A673 (cell line): ENCODE measurements around the gene PPP1R13L.

Source experiments
- EZH2 ChIP-seq: fragments of 200-600 bp; sonication (generic); IDR thresholded peaks from 2 replicates; pipeline ENCODE4 v1.6.1; 2017; ENCODE audit warnings: borderline replicate concordance, low read depth, mild to moderate bottlenecking, mixed read lengths, antibody characterized with exemption, low read length; ENCODE audit not compliant: poor library complexity, severe bottlenecking
- TF ChIP-seq, protein P1 (sequence below): fragments of 300-800, 200-600 bp; sonication (generic); conservative IDR thresholded peaks from 2 replicates; pipeline ENCODE4 v1.5.1; 2017; ENCODE audit warnings: low read depth, mild to moderate bottlenecking, antibody characterized with exemption, low read length, moderate library complexity, mixed read lengths

DNA sequence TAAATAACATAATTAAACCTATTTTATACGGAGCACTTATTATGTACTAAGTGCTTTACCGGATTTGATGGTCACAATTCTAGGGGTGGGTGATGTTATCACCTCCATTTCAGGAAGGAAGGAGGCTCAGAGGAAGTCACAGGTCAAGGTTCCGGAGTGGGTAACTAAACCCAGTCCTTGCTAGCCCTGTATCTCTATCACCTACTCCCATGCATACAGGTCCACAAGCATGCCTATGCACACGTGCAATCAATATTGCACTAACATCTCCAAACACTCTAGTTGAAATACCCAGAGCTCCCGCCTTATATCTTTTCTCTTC lies 45.1 kb upstream of the PPP1R13L start:
- TF ChIP-seq EZH2, result no peak
- TF ChIP-seq, protein P1, sequence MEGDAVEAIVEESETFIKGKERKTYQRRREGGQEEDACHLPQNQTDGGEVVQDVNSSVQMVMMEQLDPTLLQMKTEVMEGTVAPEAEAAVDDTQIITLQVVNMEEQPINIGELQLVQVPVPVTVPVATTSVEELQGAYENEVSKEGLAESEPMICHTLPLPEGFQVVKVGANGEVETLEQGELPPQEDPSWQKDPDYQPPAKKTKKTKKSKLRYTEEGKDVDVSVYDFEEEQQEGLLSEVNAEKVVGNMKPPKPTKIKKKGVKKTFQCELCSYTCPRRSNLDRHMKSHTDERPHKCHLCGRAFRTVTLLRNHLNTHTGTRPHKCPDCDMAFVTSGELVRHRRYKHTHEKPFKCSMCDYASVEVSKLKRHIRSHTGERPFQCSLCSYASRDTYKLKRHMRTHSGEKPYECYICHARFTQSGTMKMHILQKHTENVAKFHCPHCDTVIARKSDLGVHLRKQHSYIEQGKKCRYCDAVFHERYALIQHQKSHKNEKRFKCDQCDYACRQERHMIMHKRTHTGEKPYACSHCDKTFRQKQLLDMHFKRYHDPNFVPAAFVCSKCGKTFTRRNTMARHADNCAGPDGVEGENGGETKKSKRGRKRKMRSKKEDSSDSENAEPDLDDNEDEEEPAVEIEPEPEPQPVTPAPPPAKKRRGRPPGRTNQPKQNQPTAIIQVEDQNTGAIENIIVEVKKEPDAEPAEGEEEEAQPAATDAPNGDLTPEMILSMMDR, result no peak
